AG10803 (cell line): ENCODE measurements around the gene WDR93.
"Not testable (repeated sequence)": the region's sequence is repeated elsewhere in the genome, so short reads cannot be mapped to it uniquely, and the experiment has no call there.

ENCODE experiments used
- DNase-seq: peaks from one replicate; pipeline ENCODE4 v3.0.0; 2010; ENCODE audit warnings: low read depth
- H3K4me3 ChIP-seq: 2 replicates; pipeline ENCODE4 v1.5.1; 2011; ENCODE audit warnings: mild to moderate bottlenecking, low read length, control low read depth
- CTCF ChIP-seq: conservative IDR thresholded peaks from 2 replicates; pipeline ENCODE4 v1.5.1; 2011; ENCODE audit warnings: mild to moderate bottlenecking, low read length, control low read depth, inconsistent platforms

Gene WDR93

GRCh38 chr15:89783111-89783860 lies 92.7 kb downstream of the WDR93 start:
- peak; percentile 84 for DNase-seq
- TF ChIP-seq CTCF: no peak
- H3K4me3 ChIP-seq: no peak overlapping the region

GRCh38 chr15:89783861-89784685 lies 93.5 kb downstream of the WDR93 start:
- DNase-seq: no peak
- no peak overlapping the region for H3K4me3 ChIP-seq

GRCh38 chr15:89784686-89784960 lies 94.0 kb downstream of the WDR93 start:
- DNase-seq: no peak

More at GRCh38 chr15:89783861-89784685, 93.5 kb downstream of the WDR93 start:
- TF ChIP-seq CTCF: no peak

GRCh38 chr15:89785064-89785773 lies 94.6 kb downstream of the WDR93 start:
- no peak for DNase-seq
- H3K4me3 ChIP-seq: no peak overlapping the region
- TF ChIP-seq CTCF: no peak

More at GRCh38 chr15:89784686-89784960, 94.0 kb downstream of the WDR93 start:
- TF ChIP-seq CTCF: no peak
- no peak overlapping the region for H3K4me3 ChIP-seq

GRCh38 chr15:89785774-89786140 lies 95.1 kb downstream of the WDR93 start:
- no peak overlapping the region for H3K4me3 ChIP-seq
- no peak for TF ChIP-seq CTCF
- DNase-seq: peak; percentile 65

- TF ChIP-seq CTCF: no peak
- no peak overlapping the region for H3K4me3 ChIP-seq
- no peak for DNase-seq
Measured at GRCh38 chr15:89787944-89788343, 97.3 kb downstream of the WDR93 start.

- DNase-seq, H3K4me3 ChIP-seq: not testable (repeated sequence)
Measured at GRCh38 chr15:89788585-89788984, 98.0 kb downstream of the WDR93 start.
